ENCODE results near the gene PLPP2.

The PLPP2 gene

DNA sequence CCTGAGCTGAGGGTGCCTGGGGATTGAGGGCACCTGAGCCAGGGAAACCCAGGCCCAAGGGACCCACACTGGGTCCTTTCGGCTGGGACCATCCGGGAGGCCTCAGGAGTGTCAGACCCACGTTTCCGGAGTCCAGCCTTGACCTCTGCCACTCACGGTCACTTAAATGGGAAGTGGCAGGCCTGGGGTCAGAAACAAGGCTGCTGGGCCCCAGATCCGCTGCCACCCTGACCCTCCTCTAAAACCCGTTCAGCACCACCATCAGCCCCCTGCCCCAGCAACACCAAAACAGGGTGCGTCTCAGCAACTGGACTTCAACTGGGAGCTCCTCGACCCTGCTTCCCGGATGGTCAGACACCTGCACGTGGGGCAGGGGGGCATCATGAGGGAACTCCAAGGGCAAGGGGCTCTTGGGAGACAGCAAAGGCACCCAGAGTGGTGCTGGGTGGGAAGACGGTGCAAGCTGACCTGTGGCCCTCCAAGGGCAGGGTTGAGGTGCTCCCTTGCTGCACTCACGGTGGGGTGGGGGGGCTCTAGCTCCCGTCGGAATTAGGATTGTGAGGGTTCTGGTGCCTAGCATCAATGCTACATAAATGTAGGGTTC is 1.2 kb upstream of the PLPP2 start:
- no peak for DNase-seq (ENCODE audit: low read depth, low spot score)
- H3K4me3 ChIP-seq (ENCODE audit: insufficient read length, low read depth) = no peak overlapping the region

DNA sequence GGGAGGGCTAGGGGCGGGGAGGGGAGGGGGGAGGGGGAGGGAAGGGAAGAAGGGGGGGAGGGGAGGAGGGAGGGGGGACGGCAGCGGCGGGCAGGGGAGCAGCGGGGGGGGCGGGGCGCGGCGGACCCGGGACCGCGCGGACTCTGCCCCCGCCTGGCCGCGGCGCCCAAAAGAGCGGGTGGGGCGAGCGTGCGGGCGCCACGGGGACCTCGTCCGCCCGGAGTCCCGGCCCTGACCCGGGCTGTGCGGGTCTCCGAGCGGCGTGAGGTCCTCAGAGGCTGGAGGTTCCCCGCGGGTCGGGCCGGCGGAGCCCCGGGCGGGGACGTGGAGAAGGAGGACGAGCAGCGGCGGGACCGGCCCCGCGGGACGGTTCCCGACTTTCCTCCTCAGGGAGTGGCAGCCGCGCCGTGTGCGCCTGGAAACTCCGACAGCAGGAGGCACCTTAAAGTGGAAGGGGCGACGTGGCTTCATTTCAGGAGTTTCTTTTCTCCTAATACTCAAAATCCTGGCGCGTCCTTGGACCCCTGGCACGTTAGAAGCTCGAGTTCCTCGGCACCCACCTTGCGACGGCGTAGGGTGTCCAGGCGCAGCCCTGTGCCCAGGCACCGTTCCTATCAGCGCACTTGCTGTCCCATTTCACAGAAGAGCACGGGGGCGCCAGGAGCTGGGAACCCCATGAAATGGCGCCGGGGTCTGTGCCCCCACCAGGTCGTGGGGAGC is 518 bp upstream of the PLPP2 start:
- Histone ChIP-seq H3K9me3 (ENCODE audit: insufficient read depth, low read length) (no peaks in the 10 kb centered on the region; the same call in 1 of the 2 replicates), H3K4me3 (ENCODE audit: insufficient read length, low read depth) (no peak overlapping the region), H3K9ac (ENCODE audit: insufficient read length, low read depth) (no peak overlapping the region), H3K36me3 (ENCODE audit: insufficient read depth, insufficient read length, low read length) (peaks cover 7% of the 10 kb centered on the region), H3K4me1 (ENCODE audit: insufficient read depth, insufficient read length) (peaks cover 31% of the 10 kb centered on the region), H3K27me3 (ENCODE audit: insufficient read depth, insufficient read length) (peaks cover 16% of the 10 kb centered on the region)
- TF ChIP-seq SUZ12 (IDR thresholded peaks at IDR 0.05; ENCODE audit: extremely low read depth, insufficient read depth, insufficient read length) (no peak), ZNF274 (IDR thresholded peaks at IDR 0.05; ENCODE audit: low read depth, low read length) (no peak), YY1 (IDR thresholded peaks at IDR 0.05; ENCODE audit: insufficient read depth, insufficient read length) (no peak)
- no peak for DNase-seq (ENCODE audit: low read depth, low spot score)

More for the DNA sequence above, 1.2 kb upstream of the PLPP2 start:
- Histone ChIP-seq H3K27me3 (ENCODE audit: insufficient read depth, insufficient read length) (peaks cover 16% of the 10 kb centered on the region), H3K4me1 (ENCODE audit: insufficient read depth, insufficient read length) (peaks cover 31% of the 10 kb centered on the region), H3K9ac (ENCODE audit: insufficient read length, low read depth) (no peak overlapping the region), H3K9me3 (ENCODE audit: insufficient read depth, low read length) (no peaks in the 10 kb centered on the region; the same call in 1 of the 2 replicates), H3K36me3 (ENCODE audit: insufficient read depth, insufficient read length, low read length) (peaks cover 3% of the 10 kb centered on the region)
- TF ChIP-seq SUZ12 (IDR thresholded peaks at IDR 0.05; ENCODE audit: extremely low read depth, insufficient read depth, insufficient read length) = no peak
- no peak for TF ChIP-seq ZNF274 (IDR thresholded peaks at IDR 0.05; ENCODE audit: low read depth, low read length)
- no peak for TF ChIP-seq YY1 (IDR thresholded peaks at IDR 0.05; ENCODE audit: insufficient read depth, insufficient read length)

DNA sequence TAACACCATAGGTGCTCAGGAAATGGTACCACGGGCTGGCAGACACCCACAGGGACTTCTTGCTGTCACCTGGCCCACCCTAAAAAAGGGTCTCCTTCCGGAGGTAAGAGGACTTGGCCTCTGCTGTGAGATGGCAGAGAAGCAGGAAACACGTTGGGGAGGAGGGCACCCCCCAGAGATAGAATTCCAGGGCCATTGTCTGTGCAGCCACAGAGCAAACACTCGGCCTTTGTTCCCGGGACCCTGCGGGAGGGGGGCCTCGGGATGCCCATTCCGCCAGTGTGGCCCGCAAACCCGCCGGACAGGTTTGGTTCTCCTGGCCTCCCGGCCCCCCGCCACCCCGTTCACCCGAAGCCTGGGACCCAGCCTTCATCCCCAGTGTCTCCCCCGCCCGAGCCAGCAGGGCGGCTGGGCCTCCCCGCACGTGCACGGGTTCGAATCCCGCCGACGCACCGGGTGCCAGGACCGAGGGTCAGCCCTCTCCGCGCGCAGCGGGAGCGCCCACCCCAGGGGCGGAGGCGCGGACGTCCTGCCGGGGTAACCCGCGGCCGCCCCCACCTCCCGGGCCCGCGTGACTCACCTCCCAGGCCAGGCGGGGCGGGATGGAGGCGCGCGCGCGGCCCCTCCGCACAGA is 714 bp downstream of the PLPP2 start:
- H3K4me3 ChIP-seq (ENCODE audit: insufficient read length, low read depth) = peak overlapping the region; percentile 82
- H3K36me3 ChIP-seq (ENCODE audit: insufficient read depth, insufficient read length, low read length) = peaks cover 7% of the 10 kb centered on the region
- H3K9ac ChIP-seq (ENCODE audit: insufficient read length, low read depth) = peak overlapping the region; percentile 94
- H3K27me3 ChIP-seq (ENCODE audit: insufficient read depth, insufficient read length) = peaks cover 16% of the 10 kb centered on the region
- no peak for DNase-seq (ENCODE audit: low read depth, low spot score)
- H3K9me3 ChIP-seq (ENCODE audit: insufficient read depth, low read length) = no peaks in the 10 kb centered on the region; the same call in 1 of the 2 replicates
- peaks cover 21% of the 10 kb centered on the region for H3K4me1 ChIP-seq (ENCODE audit: insufficient read depth, insufficient read length)
- TF ChIP-seq ZNF274 (IDR thresholded peaks at IDR 0.05; ENCODE audit: low read depth, low read length) = no peak
- no peak for TF ChIP-seq SUZ12 (IDR thresholded peaks at IDR 0.05; ENCODE audit: extremely low read depth, insufficient read depth, insufficient read length)
- no peak for TF ChIP-seq YY1 (IDR thresholded peaks at IDR 0.05; ENCODE audit: insufficient read depth, insufficient read length)

DNA sequence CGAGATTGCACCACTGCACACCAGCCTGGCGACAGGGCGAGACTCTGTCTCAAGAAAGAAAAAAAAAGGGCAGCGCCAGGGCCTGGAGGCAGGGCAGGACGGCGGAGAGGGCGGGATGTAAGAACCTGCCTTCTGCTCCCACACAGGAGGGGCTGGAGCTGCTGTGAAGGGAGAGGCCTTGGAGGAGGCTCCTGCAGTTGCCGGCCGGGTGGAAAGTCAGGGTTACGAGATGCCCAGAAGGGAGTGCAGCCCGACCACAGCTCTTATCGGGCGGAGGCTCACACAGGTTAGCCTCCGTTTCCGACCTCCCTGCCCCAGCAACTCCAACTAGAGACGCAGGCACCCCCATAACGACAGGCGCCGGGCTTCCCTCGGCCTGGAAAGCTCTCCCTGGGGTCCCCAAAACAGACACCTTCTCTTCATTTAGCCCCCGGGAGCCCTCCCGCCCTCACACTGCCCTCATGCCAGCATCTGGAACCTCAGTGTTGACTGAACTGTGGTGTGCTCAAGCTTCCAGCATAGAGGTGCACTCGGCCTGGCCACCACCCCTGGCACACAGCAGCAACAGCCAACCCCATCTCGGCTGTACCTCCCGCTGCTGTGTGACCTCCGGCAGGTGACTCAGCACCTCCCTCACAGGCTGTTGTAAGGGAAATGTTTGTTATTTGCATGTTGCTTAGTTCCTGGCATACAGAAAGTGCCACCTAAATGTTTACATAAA is 1.4 kb downstream of the PLPP2 start:
- peak; percentile 76 for DNase-seq (ENCODE audit: low read depth, low spot score)
- H3K36me3 ChIP-seq (ENCODE audit: insufficient read depth, insufficient read length, low read length) = peaks cover 7% of the 10 kb centered on the region
- peak overlapping the region; percentile 86 for H3K9ac ChIP-seq (ENCODE audit: insufficient read length, low read depth)
- peak overlapping the region; percentile 82 for H3K4me3 ChIP-seq (ENCODE audit: insufficient read length, low read depth)
- H3K4me1 ChIP-seq (ENCODE audit: insufficient read depth, insufficient read length) = peaks cover 19% of the 10 kb centered on the region
- H3K9me3 ChIP-seq (ENCODE audit: insufficient read depth, low read length) = no peaks in the 10 kb centered on the region; the same call in 1 of the 2 replicates
- peaks cover 14% of the 10 kb centered on the region for H3K27me3 ChIP-seq (ENCODE audit: insufficient read depth, insufficient read length)
- TF ChIP-seq ZNF274 (IDR thresholded peaks at IDR 0.05; ENCODE audit: low read depth, low read length) (no peak), YY1 (IDR thresholded peaks at IDR 0.05; ENCODE audit: insufficient read depth, insufficient read length) (no peak), SUZ12 (IDR thresholded peaks at IDR 0.05; ENCODE audit: extremely low read depth, insufficient read depth, insufficient read length) (no peak)

DNA sequence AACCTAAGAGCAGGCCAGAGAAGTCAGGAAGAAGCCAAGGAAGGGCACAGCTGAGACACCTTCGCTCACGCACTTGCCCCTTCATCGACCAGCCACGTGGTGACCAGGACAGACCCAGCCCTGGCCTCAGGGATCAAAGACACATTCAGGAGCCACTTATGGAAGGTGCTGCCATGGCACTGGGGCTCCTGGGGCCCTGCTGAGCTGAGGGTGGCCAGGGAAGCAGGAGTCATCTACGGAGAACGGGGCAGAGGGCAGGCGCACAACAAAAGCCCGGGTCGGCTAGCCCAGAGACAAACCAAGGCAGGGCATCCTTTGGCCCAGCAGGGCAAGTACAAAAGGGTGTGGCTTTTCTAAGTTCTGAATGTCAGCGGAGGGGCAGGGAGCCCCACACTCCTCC is 2.3 kb downstream of the PLPP2 start:
- H3K4me3 ChIP-seq (ENCODE audit: insufficient read length, low read depth) = no peak overlapping the region
- no peaks in the 10 kb centered on the region; the same call in 1 of the 2 replicates for H3K9me3 ChIP-seq (ENCODE audit: insufficient read depth, low read length)
- peaks cover 16% of the 10 kb centered on the region for H3K4me1 ChIP-seq (ENCODE audit: insufficient read depth, insufficient read length)
- TF ChIP-seq YY1 (IDR thresholded peaks at IDR 0.05; ENCODE audit: insufficient read depth, insufficient read length) (no peak), SUZ12 (IDR thresholded peaks at IDR 0.05; ENCODE audit: extremely low read depth, insufficient read depth, insufficient read length) (no peak), ZNF274 (IDR thresholded peaks at IDR 0.05; ENCODE audit: low read depth, low read length) (no peak)
- DNase-seq (ENCODE audit: low read depth, low spot score) = no peak
- peaks cover 7% of the 10 kb centered on the region for H3K36me3 ChIP-seq (ENCODE audit: insufficient read depth, insufficient read length, low read length)
- peak overlapping the region; percentile 59 for H3K9ac ChIP-seq (ENCODE audit: insufficient read length, low read depth)
- peaks cover 7% of the 10 kb centered on the region for H3K27me3 ChIP-seq (ENCODE audit: insufficient read depth, insufficient read length)

DNA sequence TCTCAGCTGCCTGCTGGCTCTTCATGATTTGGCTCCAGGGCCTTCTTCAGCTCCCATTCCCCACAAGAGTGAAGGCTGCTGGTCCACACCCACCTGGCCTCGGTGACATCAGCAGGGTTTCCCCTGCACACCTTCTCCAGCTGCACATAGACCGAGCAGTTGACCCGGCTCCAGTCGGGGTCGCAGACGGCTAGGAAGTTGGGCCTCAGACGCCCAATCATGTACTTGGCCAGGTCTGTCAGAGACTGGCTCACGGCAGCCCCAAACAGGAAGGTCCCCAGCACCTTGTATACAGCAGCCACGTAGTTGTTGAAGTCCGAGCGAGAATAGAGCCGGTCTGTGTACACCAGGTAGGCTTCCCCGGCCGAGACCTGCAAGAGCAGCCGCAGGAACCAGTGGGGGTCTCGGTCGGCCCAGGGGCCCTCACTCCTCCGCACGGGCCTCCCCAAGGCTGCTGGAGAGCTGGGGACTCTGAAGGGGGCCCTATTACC is 3.8 kb downstream of the PLPP2 start:
- H3K27me3 ChIP-seq (ENCODE audit: insufficient read depth, insufficient read length) = no peaks in the 10 kb centered on the region
- H3K4me3 ChIP-seq (ENCODE audit: insufficient read length, low read depth) = no peak overlapping the region
- no peak for DNase-seq (ENCODE audit: low read depth, low spot score)
- peaks cover 16% of the 10 kb centered on the region for H3K4me1 ChIP-seq (ENCODE audit: insufficient read depth, insufficient read length)
- H3K9me3 ChIP-seq (ENCODE audit: insufficient read depth, low read length) = no peaks in the 10 kb centered on the region; the same call in 1 of the 2 replicates
- no peak overlapping the region for H3K9ac ChIP-seq (ENCODE audit: insufficient read length, low read depth)
- TF ChIP-seq SUZ12 (IDR thresholded peaks at IDR 0.05; ENCODE audit: extremely low read depth, insufficient read depth, insufficient read length) (no peak), ZNF274 (IDR thresholded peaks at IDR 0.05; ENCODE audit: low read depth, low read length) (no peak), YY1 (IDR thresholded peaks at IDR 0.05; ENCODE audit: insufficient read depth, insufficient read length) (no peak)
- peaks cover 7% of the 10 kb centered on the region for H3K36me3 ChIP-seq (ENCODE audit: insufficient read depth, insufficient read length, low read length)

All from NT2/D1 (cell line).